B cell (primary cell): ENCODE measurements around the gene CAMK4.

ENCODE experiments used
- CTCF ChIP-seq: fragments of 200-600 bp; IDR thresholded peaks from one replicate; pipeline ENCODE4 v1.8.0; 2022; ENCODE audit warnings: antibody characterized with exemption, mild to moderate bottlenecking
- EZH2 ChIP-seq: IDR thresholded peaks from 2 replicates; pipeline ENCODE4 v1.6.1; 2012; ENCODE audit warnings: borderline replicate concordance, low read depth, mild to moderate bottlenecking, moderate library complexity, low read length; ENCODE audit not compliant: insufficient read depth, poor library complexity, severe bottlenecking

GRCh38 chr5:111407562-111407961 lies 183.4 kb downstream of the CAMK4 start:
- TF ChIP-seq CTCF = no peak
- no peak for TF ChIP-seq EZH2
